ENCODE data around the gene RWDD3. TPM values are rescaled to one million over a fixed set of nuclear protein-coding genes. Genes with fewer than 3 reads are reported as not detected.
A peak's percentile ranks its signal among the peaks of the same experiment; 100 is the strongest.

Gene RWDD3
- total and polyA plus RNA-seq, 2 experiments from 2014 or later = 13.8 to 32.8 TPM

GRCh38 chr1:95281781-95282517, 47.9 kb downstream of the RWDD3 start:
- TF ChIP-seq CTCF (IDR thresholded peaks at IDR 0.05; ENCODE audit: low read depth, low read length) = no peak
- no peak for DNase-seq (ENCODE audit: low read depth in 1 of 2, low spot score in 1 of 2)
- H3K4me3 ChIP-seq = no peak overlapping the region
- no peaks in the 10 kb centered on the region for H3K36me3 ChIP-seq
- no peak overlapping the region for H3K27ac ChIP-seq
- peaks cover 5% of the 10 kb centered on the region for H3K4me1 ChIP-seq (ENCODE audit: low read depth)
- H3K27me3 ChIP-seq = no peaks in the 10 kb centered on the region
- no peaks in the 10 kb centered on the region for H3K9me3 ChIP-seq (ENCODE audit: low read depth)

- H3K27me3 ChIP-seq = no peaks in the 10 kb centered on the region
These were observed 48.5 kb downstream of the RWDD3 start for GRCh38 chr1:95282518-95282895.

GRCh38 chr1:95284420-95284819, 50.4 kb downstream of the RWDD3 start:
- Histone ChIP-seq H3K27me3 (no peaks in the 10 kb centered on the region), H3K27ac (no peak overlapping the region), H3K4me3 (no peak overlapping the region), H3K9me3 (ENCODE audit: low read depth) (no peaks in the 10 kb centered on the region), H3K4me1 (ENCODE audit: low read depth) (peaks cover 5% of the 10 kb centered on the region), H3K36me3 (no peaks in the 10 kb centered on the region)
- no peak for DNase-seq (ENCODE audit: low read depth in 1 of 2, low spot score in 1 of 2)
- no peak for TF ChIP-seq CTCF (IDR thresholded peaks at IDR 0.05; ENCODE audit: low read depth, low read length)

More at GRCh38 chr1:95282518-95282895, 48.5 kb downstream of the RWDD3 start:
- Histone ChIP-seq H3K9me3 (ENCODE audit: low read depth) (no peaks in the 10 kb centered on the region), H3K36me3 (no peaks in the 10 kb centered on the region), H3K4me3 (no peak overlapping the region), H3K4me1 (ENCODE audit: low read depth) (peaks cover 5% of the 10 kb centered on the region), H3K27ac (no peak overlapping the region)
- peak in 1 of 2 donors; percentile 7 for DNase-seq (ENCODE audit: low read depth in 1 of 2, low spot score in 1 of 2)
- no peak for TF ChIP-seq CTCF (IDR thresholded peaks at IDR 0.05; ENCODE audit: low read depth, low read length)

GRCh38 chr1:95286479-95286878, 52.5 kb downstream of the RWDD3 start:
- Histone ChIP-seq H3K9me3 (ENCODE audit: low read depth) (no peaks in the 10 kb centered on the region), H3K27ac (no peak overlapping the region), H3K4me3 (no peak overlapping the region), H3K27me3 (no peaks in the 10 kb centered on the region), H3K4me1 (ENCODE audit: low read depth) (peaks cover 5% of the 10 kb centered on the region), H3K36me3 (no peaks in the 10 kb centered on the region)
- TF ChIP-seq CTCF (IDR thresholded peaks at IDR 0.05; ENCODE audit: low read depth, low read length) = no peak
- DNase-seq (ENCODE audit: low read depth in 1 of 2, low spot score in 1 of 2) = no peak

- no peak overlapping the region for H3K27ac ChIP-seq
- TF ChIP-seq CTCF (IDR thresholded peaks at IDR 0.05; ENCODE audit: low read depth, low read length) = no peak
- no peaks in the 10 kb centered on the region for H3K36me3 ChIP-seq
- H3K4me3 ChIP-seq = no peak overlapping the region
- no peaks in the 10 kb centered on the region for H3K9me3 ChIP-seq (ENCODE audit: low read depth)
- DNase-seq (ENCODE audit: low read depth in 1 of 2, low spot score in 1 of 2) = peak in 1 of 2 donors; percentile 21
- H3K4me1 ChIP-seq (ENCODE audit: low read depth) = peaks cover 5% of the 10 kb centered on the region
- H3K27me3 ChIP-seq = no peaks in the 10 kb centered on the region
These were observed 53.1 kb downstream of the RWDD3 start for GRCh38 chr1:95287081-95287480.
